Activated naive CD8-positive, alpha-beta T cell treated with anti-CD3 and anti-CD28 coated beads, Interleukin-2, amount 50 U/mL, for 24 hours (primary cell): ENCODE results near the gene KRTAP10-12.

ENCODE experiments used
- ATAC-seq: fragments of 150-1000 bp; cut with Tn5 transposase; one replicate; pipeline ENCODE4 v1.10.0; 2021
- DNase-seq: peaks from one replicate; pipeline ENCODE4 v3.0.0; 2021
- H3K27ac Mint-ChIP-seq: one replicate; pipeline ENCODE4 v1.8.0; 2021; ENCODE audit warnings: mild to moderate bottlenecking, mixed read lengths
- H3K27me3 Mint-ChIP-seq: one replicate; pipeline ENCODE4 v1.8.0; 2021; ENCODE audit warnings: mixed read lengths
- H3K36me3 Mint-ChIP-seq: one replicate; pipeline ENCODE4 v1.8.0; 2021; ENCODE audit warnings: low read depth, mixed read lengths
- H3K4me1 Mint-ChIP-seq: one replicate; pipeline ENCODE4 v1.8.0; 2021; ENCODE audit warnings: mixed read lengths
- H3K4me3 Mint-ChIP-seq: one replicate; pipeline ENCODE4 v1.8.0; 2021; ENCODE audit warnings: mild to moderate bottlenecking, moderate library complexity, mixed read lengths
- H3K9me3 Mint-ChIP-seq: one replicate; pipeline ENCODE4 v1.8.0; 2021; ENCODE audit warnings: mixed read lengths

The KRTAP10-12 gene

GRCh38 chr21:44738621-44739020, 41.6 kb downstream of the KRTAP10-12 start:
- H3K9me3 Mint-ChIP-seq, result no peaks in the 10 kb centered on the region
- H3K27me3 Mint-ChIP-seq, result no peaks in the 10 kb centered on the region
- no peak overlapping the region for H3K27ac Mint-ChIP-seq
- H3K4me1 Mint-ChIP-seq, result no peaks in the 10 kb centered on the region
- H3K4me3 Mint-ChIP-seq, result no peak overlapping the region
- no peaks in the 10 kb centered on the region for H3K36me3 Mint-ChIP-seq
- ATAC-seq, result no peak
- no peak for DNase-seq

- no peaks in the 10 kb centered on the region for H3K27me3 Mint-ChIP-seq
- H3K27ac Mint-ChIP-seq, result no peak overlapping the region
- H3K9me3 Mint-ChIP-seq, result no peaks in the 10 kb centered on the region
- H3K4me1 Mint-ChIP-seq, result no peaks in the 10 kb centered on the region
- H3K4me3 Mint-ChIP-seq, result no peak overlapping the region
- DNase-seq, result no peak
- H3K36me3 Mint-ChIP-seq, result no peaks in the 10 kb centered on the region
- ATAC-seq, result no peak
Observed at GRCh38 chr21:44739316-44739715, 42.3 kb downstream of the KRTAP10-12 start.

GRCh38 chr21:44740742-44741141, 43.8 kb downstream of the KRTAP10-12 start:
- Mint-ChIP-seq H3K4me3 (no peak overlapping the region), H3K36me3 (no peaks in the 10 kb centered on the region), H3K27ac (no peak overlapping the region), H3K9me3 (no peaks in the 10 kb centered on the region), H3K27me3 (no peaks in the 10 kb centered on the region), H3K4me1 (no peaks in the 10 kb centered on the region)
- no peak for ATAC-seq
- no peak for DNase-seq

- Mint-ChIP-seq H3K4me1 (no peaks in the 10 kb centered on the region), H3K27ac (no peak overlapping the region), H3K4me3 (no peak overlapping the region), H3K9me3 (no peaks in the 10 kb centered on the region), H3K36me3 (no peaks in the 10 kb centered on the region), H3K27me3 (no peaks in the 10 kb centered on the region)
- DNase-seq (no peak), ATAC-seq (no peak)
Observed at GRCh38 chr21:44741921-44742320, 44.9 kb downstream of the KRTAP10-12 start.

- no peak overlapping the region for H3K27ac Mint-ChIP-seq
- DNase-seq, result no peak
Observed at GRCh38 chr21:44742418-44743153, 45.6 kb downstream of the KRTAP10-12 start.

More at GRCh38 chr21:44742418-44743153, 45.6 kb downstream of the KRTAP10-12 start:
- no peaks in the 10 kb centered on the region for H3K9me3 Mint-ChIP-seq
- no peaks in the 10 kb centered on the region for H3K36me3 Mint-ChIP-seq
- H3K4me3 Mint-ChIP-seq, result no peak overlapping the region
- ATAC-seq, result no peak
- no peaks in the 10 kb centered on the region for H3K4me1 Mint-ChIP-seq
- H3K27me3 Mint-ChIP-seq, result no peaks in the 10 kb centered on the region
